Prostate gland (tissue), 2 donors: ENCODE measurements around the gene FBXO9. TPM values are rescaled to one million over a fixed set of nuclear protein-coding genes. Genes with fewer than 3 reads are reported as not detected.
"Not testable (repeated sequence)": the region's sequence is repeated elsewhere in the genome, so short reads cannot be mapped to it uniquely, and the experiment has no call there.

Source experiments
- DNase-seq: peaks from one replicate; pipeline ENCODE4 v3.0.0-alpha.2; 2019; ENCODE audit warnings: low spot score
- H3K27ac ChIP-seq, 2 donors: fragments of 200-600 bp; sonication (generic); 2 replicates each; pipeline ENCODE4 v1.5.1; 2017 to 2019
- H3K27me3 ChIP-seq: fragments of 200-600 bp; sonication (generic); replicated peaks from 2 replicates; pipeline ENCODE4 v1.5.1; 2019; ENCODE audit not compliant: insufficient read depth
- H3K36me3 ChIP-seq, 2 donors: fragments of 200-600 bp; sonication (generic); 1 replicate in 1 of 2; 2 replicates in 1 of 2; pipeline versions ENCODE4 v1.5.1 to v1.8.1; 2017 to 2019
- H3K4me1 ChIP-seq: fragments of 200-600 bp; sonication (generic); replicated peaks from 2 replicates; pipeline ENCODE4 v1.5.1; 2019
- H3K4me3 ChIP-seq, 2 donors: fragments of 200-600 bp; sonication (generic); 2 replicates each; pipeline ENCODE4 v1.5.1; 2017 to 2019
- H3K9me3 ChIP-seq: fragments of 200-600 bp; sonication (generic); 2 replicates; pipeline ENCODE4 v1.5.1; 2017
- CTCF ChIP-seq, 4 experiments: fragments of 200-600 bp in 2 of 4; fragments of 450-650 bp in 2 of 4; sonication (generic) in 2 of 4; IDR thresholded peaks; 1 replicate in 3 of 4; 2 replicates in 1 of 4; pipeline ENCODE4 v1.5.1; 2016 to 2019; ENCODE audit warnings: antibody characterized with exemption in 4 of 4, mild to moderate bottlenecking in 2 of 4, moderate library complexity in 2 of 4
- POLR2A ChIP-seq: fragments of 450-650 bp; IDR thresholded peaks from one replicate; pipeline ENCODE4 v1.6.1; 2016; ENCODE audit warnings: antibody characterized with exemption, mild to moderate bottlenecking
- POLR2AphosphoS5 ChIP-seq: sonication (generic); formaldehyde crosslinking; IDR thresholded peaks from one replicate; pipeline ENCODE4 v1.6.1; 2017; ENCODE audit warnings: antibody characterized with exemption
- WGBS: methylation state at CpG from one replicate; pipeline ENCODE4 v1.1.5; 2018; 5-methylcytosine and 5-hydroxymethylcytosine counted together
- intact Hi-C: fragments of 100-400 bp; cut with DNase I; formaldehyde crosslinking; loops from one replicate; pipeline ENCODE4 v1.14.2; 2022
- total RNA-seq, 2 donors: library from RNA; depleted of rRNA; stranded (reverse); fragments of >200 nt; gene quantifications; one replicate each; pipeline ENCODE4 v1.1.0, GENCODE V29; 2016

FBXO9 gene
- total RNA-seq, 2 donors from 2014 or later = 55.6 to 89.2 TPM

GRCh38 chr6:53044071-53044470, 21.1 kb upstream of the FBXO9 start:
- no peak overlapping the region for H3K27ac ChIP-seq

GRCh38 chr6:53044572-53044971, 20.6 kb upstream of the FBXO9 start:
- no peak for TF ChIP-seq CTCF (IDR thresholded peaks at IDR 0.05)
- TF ChIP-seq POLR2AphosphoS5 = no peak
- TF ChIP-seq POLR2A = no peak
- H3K27me3 ChIP-seq = no peaks in the 10 kb centered on the region
- WGBS = 82% methylated on average over 4 of the region's 4 CpGs
- H3K4me1 ChIP-seq = no peaks in the 10 kb centered on the region
- H3K9me3 ChIP-seq = no peaks in the 10 kb centered on the region
- H3K4me3 ChIP-seq = no peak overlapping the region
- no peak overlapping the region for H3K27ac ChIP-seq
- no peak for DNase-seq
- no peaks in the 10 kb centered on the region for H3K36me3 ChIP-seq
- intact Hi-C loops = no loop called here

More at GRCh38 chr6:53044071-53044470, 21.1 kb upstream of the FBXO9 start:
- Histone ChIP-seq H3K4me1 (no peaks in the 10 kb centered on the region), H3K4me3 (no peak overlapping the region), H3K9me3 (no peaks in the 10 kb centered on the region), H3K27me3 (no peaks in the 10 kb centered on the region), H3K36me3 (no peaks in the 10 kb centered on the region)
- no peak for DNase-seq
- no peak for TF ChIP-seq CTCF (IDR thresholded peaks at IDR 0.05)
- no peak for TF ChIP-seq POLR2A
- TF ChIP-seq POLR2AphosphoS5 = no peak
- 70% methylated on average over 4 of the region's 4 CpGs for WGBS
- intact Hi-C loops = no loop called here

- TF ChIP-seq POLR2A (no peak), CTCF (IDR thresholded peaks at IDR 0.05) (no peak), POLR2AphosphoS5 (no peak)
- Histone ChIP-seq H3K36me3 (no peaks in the 10 kb centered on the region), H3K4me3 (no peak overlapping the region), H3K27me3 (no peaks in the 10 kb centered on the region), H3K4me1 (no peaks in the 10 kb centered on the region), H3K27ac (no peak overlapping the region), H3K9me3 (no peaks in the 10 kb centered on the region)
- intact Hi-C loops = no loop called here
- WGBS = 88% methylated on average over 1 of the region's 1 CpG
- no peak for DNase-seq
Measured at GRCh38 chr6:53045891-53046673, 19.1 kb upstream of the FBXO9 start.

- Histone ChIP-seq H3K27ac (no peak overlapping the region), H3K4me3 (no peak overlapping the region), H3K9me3 (no peaks in the 10 kb centered on the region), H3K36me3 (no peaks in the 10 kb centered on the region), H3K4me1 (no peaks in the 10 kb centered on the region), H3K27me3 (no peaks in the 10 kb centered on the region)
- WGBS = 86% methylated on average over 9 of the region's 9 CpGs
- intact Hi-C loops = no loop called here
- no peak for TF ChIP-seq POLR2AphosphoS5
- no peak for TF ChIP-seq POLR2A
- DNase-seq = no peak
Measured at GRCh38 chr6:53048431-53049195, 16.6 kb upstream of the FBXO9 start.

GRCh38 chr6:53049415-53049814, 15.8 kb upstream of the FBXO9 start:
- WGBS = 89% methylated on average over 1 of the region's 1 CpG
- intact Hi-C loops = no loop called here
- Histone ChIP-seq H3K4me1 (no peaks in the 10 kb centered on the region), H3K36me3 (no peaks in the 10 kb centered on the region), H3K27me3 (no peaks in the 10 kb centered on the region), H3K9me3 (no peaks in the 10 kb centered on the region), H3K27ac (no peak overlapping the region), H3K4me3 (no peak overlapping the region)
- TF ChIP-seq CTCF (IDR thresholded peaks at IDR 0.05) = no peak
- no peak for TF ChIP-seq POLR2A
- TF ChIP-seq POLR2AphosphoS5 = no peak
- DNase-seq = no peak

- intact Hi-C loops, H3K27me3 ChIP-seq, H3K4me1 ChIP-seq, H3K4me3 ChIP-seq, H3K27ac ChIP-seq, DNase-seq, H3K9me3 ChIP-seq, H3K36me3 ChIP-seq: not testable (repeated sequence)
- 97% methylated on average over 3 of the region's 3 CpGs for WGBS
Measured at GRCh38 chr6:53052152-53052551, 13.1 kb upstream of the FBXO9 start.
